ENCODE measurements around the gene FOXN3. TPM values are rescaled to one million over a fixed set of nuclear protein-coding genes. Genes with fewer than 3 reads are reported as not detected.

Gene FOXN3
- 34.5 and 49.4 TPM in 2 replicates for total RNA-seq

GRCh38 chr14:89417091-89417464 lies at the start of gene FOXN3:
FOXN3 (minus strand) TSS chr14:89417233; CDS start chr14:89412476, 4,757 bp downstream.
- no peaks in the 10 kb centered on the region for H3K27me3 ChIP-seq (ENCODE audit: control insufficient read depth, insufficient read depth, low read length)
- peak within 1 kb of the TSS; percentile 82 for H3K4me3 ChIP-seq (ENCODE audit: low read depth, low read length)
- H3K36me3 ChIP-seq (ENCODE audit: control insufficient read depth, insufficient read depth, low read length): no peaks in the 10 kb centered on the region
- peak; percentile 55 for DNase-seq (ENCODE audit: low read depth)
- no peak for TF ChIP-seq CTCF (IDR thresholded peaks at IDR 0.05; ENCODE audit: insufficient read depth, low read length, poor library complexity, severe bottlenecking)

GRCh38 chr14:89466484-89466883 lies 49.5 kb upstream of the FOXN3 start:
- no peaks in the 10 kb centered on the region for H3K36me3 ChIP-seq (ENCODE audit: control insufficient read depth, insufficient read depth, low read length)
- no peaks in the 10 kb centered on the region for H3K27me3 ChIP-seq (ENCODE audit: control insufficient read depth, insufficient read depth, low read length)
- no peak overlapping the region for H3K4me3 ChIP-seq (ENCODE audit: low read depth, low read length)
- DNase-seq (ENCODE audit: low read depth): no peak
- TF ChIP-seq CTCF (IDR thresholded peaks at IDR 0.05; ENCODE audit: insufficient read depth, low read length, poor library complexity, severe bottlenecking): no peak

GRCh38 chr14:89465876-89466275 lies 48.8 kb upstream of the FOXN3 start:
- Histone ChIP-seq H3K4me3 (ENCODE audit: low read depth, low read length) (no peak overlapping the region), H3K36me3 (ENCODE audit: control insufficient read depth, insufficient read depth, low read length) (no peaks in the 10 kb centered on the region), H3K27me3 (ENCODE audit: control insufficient read depth, insufficient read depth, low read length) (no peaks in the 10 kb centered on the region)
- TF ChIP-seq CTCF (IDR thresholded peaks at IDR 0.05; ENCODE audit: insufficient read depth, low read length, poor library complexity, severe bottlenecking): no peak
- DNase-seq (ENCODE audit: low read depth): no peak

- Histone ChIP-seq H3K27me3 (ENCODE audit: control insufficient read depth, insufficient read depth, low read length) (no peaks in the 10 kb centered on the region), H3K36me3 (ENCODE audit: control insufficient read depth, insufficient read depth, low read length) (no peaks in the 10 kb centered on the region), H3K4me3 (ENCODE audit: low read depth, low read length) (no peak overlapping the region)
- DNase-seq (ENCODE audit: low read depth): no peak
- no peak for TF ChIP-seq CTCF (IDR thresholded peaks at IDR 0.05; ENCODE audit: insufficient read depth, low read length, poor library complexity, severe bottlenecking)
Measured at GRCh38 chr14:89461256-89461655, 44.2 kb upstream of the FOXN3 start.

DNA sequence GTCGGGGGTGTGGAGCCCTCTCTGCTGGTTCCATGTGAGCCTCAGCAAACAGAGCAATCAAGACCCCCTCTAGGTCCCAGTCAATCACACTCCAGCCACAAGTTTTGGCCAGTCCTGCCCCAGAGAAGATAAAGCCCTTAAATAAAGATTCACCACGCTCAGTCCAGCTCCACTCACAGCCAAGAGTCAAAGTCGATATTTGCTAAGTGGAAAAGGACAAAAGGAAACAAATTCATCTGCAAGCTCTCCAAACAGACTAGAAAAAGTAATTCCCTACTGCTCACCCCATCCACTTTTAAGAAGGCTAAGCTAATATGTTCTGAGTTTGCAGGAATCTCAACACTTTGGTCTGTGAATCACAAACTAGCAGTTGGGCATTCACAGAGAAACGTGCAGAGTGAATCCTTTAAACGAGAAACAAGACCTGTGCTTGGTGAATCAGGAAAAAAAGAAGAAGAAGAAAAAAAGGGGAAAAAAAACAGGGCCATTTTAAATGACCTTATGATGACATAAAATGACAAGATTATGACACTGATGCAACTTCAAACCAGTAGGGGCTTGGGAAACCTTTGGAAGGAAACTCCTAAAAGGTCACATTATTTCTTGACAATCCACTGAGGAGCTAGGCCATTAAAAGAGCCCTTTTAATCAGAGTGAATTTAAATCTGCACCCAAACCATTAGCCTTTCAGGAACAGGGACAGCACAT lies 41.8 kb upstream of the FOXN3 start:
- H3K27me3 ChIP-seq (ENCODE audit: control insufficient read depth, insufficient read depth, low read length): no peaks in the 10 kb centered on the region
- no peak for TF ChIP-seq CTCF (IDR thresholded peaks at IDR 0.05; ENCODE audit: insufficient read depth, low read length, poor library complexity, severe bottlenecking)
- no peak overlapping the region for H3K4me3 ChIP-seq (ENCODE audit: low read depth, low read length)
- no peak for DNase-seq (ENCODE audit: low read depth)
- no peaks in the 10 kb centered on the region for H3K36me3 ChIP-seq (ENCODE audit: control insufficient read depth, insufficient read depth, low read length)

DNA sequence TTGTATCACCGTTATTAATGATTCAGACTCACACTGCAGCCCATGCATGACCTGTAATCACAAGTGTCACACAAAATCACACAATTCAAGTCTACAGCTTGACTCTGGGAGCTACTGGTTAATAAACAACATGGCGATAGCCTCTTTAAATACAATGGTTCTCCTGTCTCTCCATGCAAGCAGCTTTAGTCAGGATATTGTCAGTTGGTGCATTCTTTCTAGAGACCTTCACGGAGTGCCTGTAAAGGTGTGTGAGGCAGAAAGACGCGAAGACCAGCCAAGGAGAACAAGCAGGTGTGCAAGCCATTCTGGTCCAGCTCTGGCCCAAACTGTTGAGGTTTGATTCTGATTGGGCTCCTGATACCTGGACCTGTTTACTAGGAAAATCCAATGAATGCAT lies 40.0 kb upstream of the FOXN3 start:
- no peak overlapping the region for H3K4me3 ChIP-seq (ENCODE audit: low read depth, low read length)
- no peak for TF ChIP-seq CTCF (IDR thresholded peaks at IDR 0.05; ENCODE audit: insufficient read depth, low read length, poor library complexity, severe bottlenecking)

More for the DNA sequence above, 40.0 kb upstream of the FOXN3 start:
- DNase-seq (ENCODE audit: low read depth): no peak
- Histone ChIP-seq H3K27me3 (ENCODE audit: control insufficient read depth, insufficient read depth, low read length) (no peaks in the 10 kb centered on the region), H3K36me3 (ENCODE audit: control insufficient read depth, insufficient read depth, low read length) (no peaks in the 10 kb centered on the region)

Measured in kidney epithelial cell (primary cell).